Measurements from ENCODE around the gene CAPN3. TPM values are rescaled to one million over a fixed set of nuclear protein-coding genes. Genes with fewer than 3 reads are reported as not detected.
A peak's percentile ranks its signal among the peaks of the same experiment; 100 is the strongest.

The CAPN3 gene
- total RNA-seq, 2 experiments from 2014 or later: 8.2 to 8.7 TPM

DNA sequence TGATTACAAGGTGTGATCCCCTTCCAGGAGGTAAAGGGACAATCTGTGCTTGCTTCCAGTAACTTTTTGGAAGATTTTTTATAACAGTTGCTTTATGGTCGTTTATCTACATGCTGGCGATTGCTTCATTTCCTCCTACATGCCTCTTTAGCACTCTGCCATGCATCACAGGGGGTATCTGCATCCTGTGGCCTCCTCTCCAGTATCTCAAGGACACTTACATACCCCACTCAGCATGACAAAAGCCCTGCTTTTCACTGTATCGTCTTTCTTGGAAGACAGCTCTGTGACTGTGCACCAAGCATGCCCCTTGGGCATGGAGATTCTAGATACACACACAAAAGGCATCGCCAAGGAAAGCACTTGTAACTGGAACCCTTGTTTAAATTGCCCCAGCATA, 25.3 kb downstream of the CAPN3 start:
- Mint-ChIP-seq H3K27me3 (no peaks in the 10 kb centered on the region), H3K36me3 (ENCODE audit: low read depth) (peaks cover 19% of the 10 kb centered on the region), H3K9me3 (no peaks in the 10 kb centered on the region), H3K4me3 (no peak overlapping the region), H3K4me1 (ENCODE audit: low read depth) (no peaks in the 10 kb centered on the region), H3K27ac (no peak overlapping the region)
- ATAC-seq (ENCODE audit: poor library complexity) (no peak), DNase-seq (no peak)
- ChIA-PET CTCF (no interaction called here), POLR2A (interaction anchor here (0.9 kb wide), 1 partner anchor 10 kb away, joined by 3 read pairs; no protein-coding TSS in a partner anchor)
- Histone ChIP-seq H3K9me3 (ENCODE audit: control insufficient read depth in 1 of 2, insufficient read depth in 1 of 2, low read length in 2 of 2) (peaks cover 0 to 4% of the 10 kb centered on the region in 2 experiments), H3K4me3 (ENCODE audit: low read length) (no peak overlapping the region), H3K4me1 (ENCODE audit: insufficient read depth, low read length) (no peaks in the 10 kb centered on the region), H3K36me3 (ENCODE audit: insufficient read depth, low read length) (no peaks in the 10 kb centered on the region), H3K27ac (ENCODE audit: low read depth in 1 of 2, low read length in 2 of 2) (no peak overlapping the region), H3K27me3 (ENCODE audit: control insufficient read depth in 1 of 2, insufficient read depth in 2 of 2, low read length in 2 of 2) (no peaks in the 10 kb centered on the region)
- TF ChIP-seq, protein P1, sequence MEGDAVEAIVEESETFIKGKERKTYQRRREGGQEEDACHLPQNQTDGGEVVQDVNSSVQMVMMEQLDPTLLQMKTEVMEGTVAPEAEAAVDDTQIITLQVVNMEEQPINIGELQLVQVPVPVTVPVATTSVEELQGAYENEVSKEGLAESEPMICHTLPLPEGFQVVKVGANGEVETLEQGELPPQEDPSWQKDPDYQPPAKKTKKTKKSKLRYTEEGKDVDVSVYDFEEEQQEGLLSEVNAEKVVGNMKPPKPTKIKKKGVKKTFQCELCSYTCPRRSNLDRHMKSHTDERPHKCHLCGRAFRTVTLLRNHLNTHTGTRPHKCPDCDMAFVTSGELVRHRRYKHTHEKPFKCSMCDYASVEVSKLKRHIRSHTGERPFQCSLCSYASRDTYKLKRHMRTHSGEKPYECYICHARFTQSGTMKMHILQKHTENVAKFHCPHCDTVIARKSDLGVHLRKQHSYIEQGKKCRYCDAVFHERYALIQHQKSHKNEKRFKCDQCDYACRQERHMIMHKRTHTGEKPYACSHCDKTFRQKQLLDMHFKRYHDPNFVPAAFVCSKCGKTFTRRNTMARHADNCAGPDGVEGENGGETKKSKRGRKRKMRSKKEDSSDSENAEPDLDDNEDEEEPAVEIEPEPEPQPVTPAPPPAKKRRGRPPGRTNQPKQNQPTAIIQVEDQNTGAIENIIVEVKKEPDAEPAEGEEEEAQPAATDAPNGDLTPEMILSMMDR (IDR thresholded peaks at IDR 0.05): no peak
- intact Hi-C loops (cut with DNase I, micrococcal nuclease): no loop called here

DNA sequence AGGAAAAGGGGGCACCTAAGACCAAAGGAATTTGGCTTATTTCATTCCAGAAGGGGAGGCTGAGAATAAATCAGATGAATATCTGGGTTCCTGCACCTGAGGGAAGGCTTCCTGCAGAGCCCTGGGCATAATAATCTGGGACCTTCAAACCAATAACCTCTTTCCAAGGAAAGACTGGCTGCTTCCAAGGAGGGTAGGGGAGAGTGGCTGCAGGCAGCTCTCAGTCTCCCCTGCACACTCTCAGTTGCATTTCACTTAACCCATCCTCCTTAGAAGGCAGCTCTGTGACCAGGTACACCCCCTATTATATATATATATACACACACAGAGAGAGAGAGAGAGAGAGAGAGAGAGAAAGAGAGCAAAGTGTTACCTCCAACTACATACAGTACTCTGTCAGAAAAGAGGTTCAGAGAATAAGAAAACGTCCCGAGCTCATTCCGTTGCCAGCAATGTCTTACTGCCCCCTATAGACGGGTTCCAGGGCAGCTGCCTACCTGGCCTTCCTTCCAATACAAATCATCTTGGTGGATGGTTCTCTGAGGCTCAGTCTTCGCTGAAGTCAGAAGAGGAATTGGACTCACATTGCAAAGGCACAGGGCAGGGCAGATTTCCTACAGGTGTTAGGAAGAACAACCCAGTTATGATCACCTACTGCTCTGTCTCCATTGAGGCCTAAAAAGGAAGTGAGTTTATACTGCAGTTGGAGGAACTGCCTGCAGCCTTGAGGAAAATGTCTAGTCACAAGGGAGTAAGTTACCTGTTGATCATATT, 26.1 kb downstream of the CAPN3 start:
- Mint-ChIP-seq H3K27me3 (no peaks in the 10 kb centered on the region), H3K4me3 (no peak overlapping the region), H3K36me3 (ENCODE audit: low read depth) (peaks cover 17% of the 10 kb centered on the region), H3K27ac (no peak overlapping the region), H3K4me1 (ENCODE audit: low read depth) (no peaks in the 10 kb centered on the region), H3K9me3 (no peaks in the 10 kb centered on the region)
- H3K27me3 ChIP-seq (ENCODE audit: control insufficient read depth in 1 of 2, insufficient read depth in 2 of 2, low read length in 2 of 2): no peaks in the 10 kb centered on the region
- peak in 2 of 14 experiments; percentile 11 to 19 for DNase-seq
- intact Hi-C loops (cut with DNase I, micrococcal nuclease): no loop called here
- no peaks in the 10 kb centered on the region for H3K9me3 ChIP-seq (ENCODE audit: control insufficient read depth in 1 of 2, insufficient read depth in 1 of 2, low read length in 2 of 2)
- ChIA-PET CTCF (no interaction called here), POLR2A (interaction anchor here (0.9 kb wide), 1 partner anchor 11 kb away, joined by 3 read pairs; no protein-coding TSS in a partner anchor)
- no peak overlapping the region for H3K4me3 ChIP-seq (ENCODE audit: low read length)
- no peaks in the 10 kb centered on the region for H3K4me1 ChIP-seq (ENCODE audit: insufficient read depth, low read length)
- TF ChIP-seq, protein P1 (IDR thresholded peaks at IDR 0.05): no peak
- no peak overlapping the region for H3K27ac ChIP-seq (ENCODE audit: low read depth in 1 of 2, low read length in 2 of 2)
- H3K36me3 ChIP-seq (ENCODE audit: insufficient read depth, low read length): no peaks in the 10 kb centered on the region
- no peak for ATAC-seq (ENCODE audit: poor library complexity)

- H3K27ac Mint-ChIP-seq: no peak overlapping the region
- ATAC-seq (ENCODE audit: poor library complexity) (no peak), DNase-seq (no peak)
- intact Hi-C loops (cut with DNase I, micrococcal nuclease): no loop called here
- no peaks in the 10 kb centered on the region for H3K9me3 Mint-ChIP-seq
- H3K36me3 Mint-ChIP-seq (ENCODE audit: low read depth): peaks cover 17% of the 10 kb centered on the region
- no peak overlapping the region for H3K4me3 Mint-ChIP-seq
- Histone ChIP-seq H3K36me3 (ENCODE audit: insufficient read depth, low read length) (no peaks in the 10 kb centered on the region), H3K9me3 (ENCODE audit: control insufficient read depth in 1 of 2, insufficient read depth in 1 of 2, low read length in 2 of 2) (no peaks in the 10 kb centered on the region), H3K4me1 (ENCODE audit: insufficient read depth, low read length) (no peaks in the 10 kb centered on the region), H3K4me3 (ENCODE audit: low read length) (no peak overlapping the region), H3K27me3 (ENCODE audit: control insufficient read depth in 1 of 2, insufficient read depth in 2 of 2, low read length in 2 of 2) (no peaks in the 10 kb centered on the region), H3K27ac (ENCODE audit: low read depth in 1 of 2, low read length in 2 of 2) (no peak overlapping the region)
- H3K4me1 Mint-ChIP-seq (ENCODE audit: low read depth): no peaks in the 10 kb centered on the region
- TF ChIP-seq, protein P1 (IDR thresholded peaks at IDR 0.05): no peak
- CTCF ChIA-PET: no interaction called here
- no peaks in the 10 kb centered on the region for H3K27me3 Mint-ChIP-seq
- POLR2A ChIA-PET: no interaction called here
These were observed 26.8 kb downstream of the CAPN3 start for GRCh38 chr15:42385980-42386700.
